ENCODE data around the gene LRRFIP1. TPM values are rescaled to one million over a fixed set of nuclear protein-coding genes. Genes with fewer than 3 reads are reported as not detected.

LRRFIP1 gene
- total and polyA plus RNA-seq, 2 donors (not counting 3 experiments of a cell fraction or from before 2014, with no cell fraction given) = 39.2 to 179 TPM

DNA sequence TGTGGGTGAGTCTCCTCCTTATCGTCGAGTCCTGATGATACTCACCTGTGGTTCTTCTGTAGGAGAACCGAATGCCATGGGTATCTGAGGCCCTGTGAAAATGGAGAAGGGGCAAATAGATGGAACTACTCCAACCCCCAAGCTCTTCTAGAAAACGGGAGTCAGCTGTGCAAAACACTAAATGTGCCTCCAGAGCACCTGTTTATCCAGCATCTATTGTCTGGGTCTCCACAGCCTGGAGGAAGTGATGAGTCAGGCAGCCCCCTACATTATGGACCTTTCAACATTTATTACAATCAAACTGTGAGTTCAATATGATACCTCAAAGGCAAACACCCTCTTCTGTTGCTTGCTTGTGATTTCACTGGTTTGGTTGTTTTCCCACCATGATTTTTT, 9.8 kb upstream of the LRRFIP1 start:
- H3K79me2 ChIP-seq (ENCODE audit: control insufficient read depth, insufficient read depth, low read length) = no peaks in the 10 kb centered on the region
- peak; percentile 83 for FAIRE-seq
- H3K4me1 ChIP-seq (ENCODE audit: control insufficient read depth, extremely low read depth, insufficient read depth, low read length) = peaks cover 54% of the 10 kb centered on the region
- H4K20me1 ChIP-seq (replicated peaks; ENCODE audit: control insufficient read depth, extremely low read depth, insufficient read depth, low read length) = no peaks in the 10 kb centered on the region
- DNase-seq (ENCODE audit: low read depth, low spot score) = peak; percentile 59
- ChIA-PET POLR2A (interaction anchor here (1.0 to 1.1 kb wide), 2 partner anchors 9 to 14 kb away, joined by 4 read pairs; partner anchors contain the start of gene LRRFIP1), CTCF (interaction anchor here (1.1 to 3.2 kb wide), 10 partner anchors 8 to 128 kb away, joined by 3 to 17 read pairs (median 4); partner anchors contain the start of gene LRRFIP1)
- peak overlapping the region; percentile 99 for H3K27ac ChIP-seq (ENCODE audit: insufficient read depth, low read depth, low read length)
- peak overlapping the region; percentile 67 for H3K4me2 ChIP-seq (ENCODE audit: insufficient read depth, low read length)
- BruUV-seq (replicated peaks) = no TSS peak
- no peaks in the 10 kb centered on the region for H3K36me3 ChIP-seq (ENCODE audit: control insufficient read depth in 2 of 2, extremely low read depth in 1 of 2, insufficient read depth in 2 of 2, low read length in 2 of 2)
- no peak overlapping the region for H3K4me3 ChIP-seq (replicated peaks in 1 of 3; ENCODE audit: insufficient read depth in 1 of 3, low read depth in 1 of 3, low read length in 3 of 3)
- intact Hi-C loops (cut with micrococcal nuclease) = loop anchor here (1.0 kb wide), 1 partner anchor 10 kb away; the partner anchor contains the start of gene LRRFIP1
- TF ChIP-seq POLR2AphosphoS5 (IDR thresholded peaks at IDR 0.05; ENCODE audit: insufficient read depth, low read depth, low read length) (no peak), JUN (IDR thresholded peaks at IDR 0.05; ENCODE audit: borderline replicate concordance, insufficient read depth, insufficient read length, low read depth) (peak; percentile 50), EZH2 (IDR thresholded peaks at IDR 0.05; ENCODE audit: borderline replicate concordance, low read depth, low read length, severe bottlenecking) (no peak), CTCF (IDR thresholded peaks at IDR 0.05; ENCODE audit: extremely low read depth in 1 of 2, insufficient read depth in 1 of 2, low read depth in 1 of 2, low read length in 2 of 2) (no peak), MYC (IDR thresholded peaks at IDR 0.05; ENCODE audit: low read depth, low read length) (no peak), GATA2 (IDR thresholded peaks at IDR 0.05; ENCODE audit: insufficient read depth, insufficient read length, low read depth, low read length) (no peak), POLR2A (IDR thresholded peaks at IDR 0.05; ENCODE audit: low read depth, low read length) (no peak), FOS (IDR thresholded peaks at IDR 0.05; ENCODE audit: borderline replicate concordance, insufficient read depth, low read length) (peak; percentile 45)
- TF ChIP-seq, protein P1, sequence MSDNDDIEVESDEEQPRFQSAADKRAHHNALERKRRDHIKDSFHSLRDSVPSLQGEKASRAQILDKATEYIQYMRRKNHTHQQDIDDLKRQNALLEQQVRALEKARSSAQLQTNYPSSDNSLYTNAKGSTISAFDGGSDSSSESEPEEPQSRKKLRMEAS (IDR thresholded peaks at IDR 0.05; ENCODE audit: insufficient read depth, insufficient read length) = no peak
- no peak overlapping the region for H2AFZ ChIP-seq (ENCODE audit: low read depth, low read length)
- dilution Hi-C loops (cut with MboI; ENCODE audit: extremely low pct_ligation_motif_present, low sequenced_read_pairs) = no loop called here
- peak overlapping the region; percentile 92 for H3K9ac ChIP-seq (replicated peaks; ENCODE audit: extremely low read depth, insufficient read depth, low read length)
- no peaks in the 10 kb centered on the region for H3K9me1 ChIP-seq (replicated peaks; ENCODE audit: control insufficient read depth, extremely low read depth, insufficient read depth, low read length)
- H3K27me3 ChIP-seq (ENCODE audit: control insufficient read depth in 2 of 2, insufficient read depth in 2 of 2, low read length in 2 of 2) = no peaks in the 10 kb centered on the region
- no peaks in the 10 kb centered on the region for H3K9me3 ChIP-seq (replicated peaks; ENCODE audit: control insufficient read depth, insufficient read depth, low read length)

Measured in endothelial cell of umbilical vein (primary cell).